GM23338 (cell line): ENCODE measurements around the gene MOSMO. TPM values are rescaled to one million over a fixed set of nuclear protein-coding genes. Genes with fewer than 3 reads are reported as not detected.

Experiments
- ATAC-seq: fragments of 200-7000 bp; cut with Tn5 transposase; 3 replicates; pipeline ENCODE4 v1.9.1; 2020
- DNase-seq: peaks from one replicate; pipeline ENCODE4 v3.0.0-alpha.2; 2015; ENCODE audit warnings: low spot score
- H2AFZ ChIP-seq: fragments of 200-600 bp; sonication (generic); 2 replicates; pipeline ENCODE4 v1.8.0; 2016; ENCODE audit warnings: antibody characterized with exemption, mild to moderate bottlenecking, moderate library complexity
- H3F3A ChIP-seq: fragments of 200-600 bp; sonication (generic); replicated peaks from 2 replicates; pipeline ENCODE4 v1.8.0; 2017; ENCODE audit warnings: antibody characterized with exemption, mixed run types, low read depth
- H3K27ac ChIP-seq: fragments of 200-600 bp; sonication (generic); 2 replicates; pipeline ENCODE4 v1.6.1; 2016; ENCODE audit warnings: low read depth
- H3K27me3 ChIP-seq: fragments of 200-600 bp; sonication (generic); 2 replicates; pipeline ENCODE4 v1.8.0; 2016; ENCODE audit warnings: mild to moderate bottlenecking, mixed run types, moderate library complexity; ENCODE audit not compliant: insufficient read depth
- H3K36me3 ChIP-seq: fragments of 200-600 bp; sonication (generic); 2 replicates; pipeline ENCODE4 v1.8.0; 2016; ENCODE audit warnings: mild to moderate bottlenecking; ENCODE audit not compliant: insufficient read depth
- H3K4me1 ChIP-seq: fragments of 200-600 bp; sonication (generic); 2 replicates; pipeline ENCODE4 v1.8.0; 2016; ENCODE audit warnings: mild to moderate bottlenecking, moderate library complexity; ENCODE audit not compliant: insufficient read depth
- H3K4me2 ChIP-seq: fragments of 200-600 bp; sonication (generic); 2 replicates; pipeline ENCODE4 v1.7.1; 2017; ENCODE audit warnings: mixed run types
- H3K4me3 ChIP-seq: fragments of 200-600 bp; sonication (generic); 2 replicates; pipeline ENCODE4 v1.6.1; 2016; ENCODE audit warnings: mixed run types
- H3K79me2 ChIP-seq: fragments of 200-600 bp; sonication (generic); replicated peaks from 2 replicates; pipeline ENCODE4 v1.8.0; 2017; ENCODE audit warnings: mild to moderate bottlenecking; ENCODE audit not compliant: insufficient read depth
- H3K9me2 ChIP-seq: fragments of 200-600 bp; sonication (generic); 2 replicates; pipeline ENCODE4 v1.8.0; 2017; ENCODE audit not compliant: insufficient read depth
- H4K20me1 ChIP-seq: fragments of 200-600 bp; sonication (generic); replicated peaks from 2 replicates; pipeline ENCODE4 v1.8.0; 2017; ENCODE audit warnings: mild to moderate bottlenecking; ENCODE audit not compliant: insufficient read depth
- H3K27ac Mint-ChIP-seq: 2 replicates; pipeline ENCODE4 v1.8.0; 2020; ENCODE audit warnings: inconsistent platforms, mild to moderate bottlenecking, moderate library complexity, mixed read lengths
- H3K27me3 Mint-ChIP-seq: 3 replicates; pipeline ENCODE4 v1.8.0; 2022; ENCODE audit warnings: low read depth, mild to moderate bottlenecking, moderate library complexity, mixed read lengths, inconsistent platforms; ENCODE audit not compliant: insufficient read depth, poor library complexity
- H3K36me3 Mint-ChIP-seq: 3 replicates; pipeline ENCODE4 v1.8.0; 2021; ENCODE audit warnings: low read depth, mild to moderate bottlenecking, inconsistent platforms, moderate library complexity, mixed read lengths
- H3K4me1 Mint-ChIP-seq: 3 replicates; pipeline ENCODE4 v1.8.0; 2020; ENCODE audit warnings: mild to moderate bottlenecking, inconsistent platforms, mixed read lengths
- H3K4me3 Mint-ChIP-seq: 3 replicates; pipeline ENCODE4 v1.8.0; 2021; ENCODE audit warnings: moderate library complexity, mild to moderate bottlenecking, inconsistent platforms, mixed read lengths
- H3K9me3 Mint-ChIP-seq: 3 replicates; pipeline ENCODE4 v1.8.0; 2020; ENCODE audit warnings: moderate library complexity, mild to moderate bottlenecking, inconsistent platforms, mixed read lengths
- CTCF ChIP-seq, 2 experiments: fragments of 200-600 bp in 1 of 2; sonication (generic) in 1 of 2; conservative IDR thresholded peaks; 2 replicates each; pipeline versions ENCODE4 v1.5.1 to v1.6.1; 2016 to 2017; ENCODE audit warnings: antibody characterized with exemption in 2 of 2, low read depth in 2 of 2, mild to moderate bottlenecking in 2 of 2, moderate library complexity in 1 of 2
- POLR2AphosphoS5 ChIP-seq: IDR thresholded peaks from 2 replicates; pipeline ENCODE4 v1.6.1; 2016; ENCODE audit warnings: antibody characterized with exemption, low read depth
- REST ChIP-seq: IDR thresholded peaks from one replicate; pipeline ENCODE4 v1.6.1; 2018; ENCODE audit warnings: antibody characterized with exemption; ENCODE audit not compliant: unreplicated experiment
- ZNF462 ChIP-seq: fragments of 250-450 bp; sonication (Bioruptor Pico); IDR thresholded peaks from 2 replicates; pipeline ENCODE4 v1.5.0; 2020; ENCODE audit warnings: mild to moderate bottlenecking, moderate library complexity
- polyA plus RNA-seq: library from polyadenylated mRNA; unstranded; fragments of >200 nt; fragmentation: Nextera tagmentation; extraction: Ambion mirVana; gene quantifications from 2 replicates; pipeline ENCODE4 v1.2.1, GENCODE V29; 2016
- total RNA-seq: library from RNA; depleted of rRNA; stranded (reverse); fragments of >200 nt; shearing (Covaris generic); gene quantifications from 2 replicates; pipeline ENCODE4 v1.2.3, GENCODE V29; 2014

MOSMO gene
- total and polyA plus RNA-seq, 2 experiments from 2014 or later = 8.7 to 19.2 TPM

- Histone ChIP-seq H3K4me2 (no peak overlapping the region), H2AFZ (no peak overlapping the region), H4K20me1 (0 out of 2 replicates have a peak, but pooled peaks cover 7% of the 10 kb centered on the region), H3K9me2 (no peaks in the 10 kb centered on the region), H3K4me3 (no peak overlapping the region), H3K36me3 (peaks cover 31% of the 10 kb centered on the region), H3K79me2 (no peaks in the 10 kb centered on the region), H3K4me1 (peaks cover 8% of the 10 kb centered on the region), H3K27me3 (no peaks in the 10 kb centered on the region), H3K27ac (peak overlapping the region; percentile 69; the same call in 1 of the 2 replicates), H3F3A (no peaks in the 10 kb centered on the region)
- Mint-ChIP-seq H3K4me3 (no peak overlapping the region), H3K4me1 (peaks cover 11% of the 10 kb centered on the region), H3K27me3 (peaks cover 4% of the 10 kb centered on the region), H3K9me3 (no peaks in the 10 kb centered on the region), H3K36me3 (peaks cover 35% of the 10 kb centered on the region), H3K27ac (no peak overlapping the region)
- ATAC-seq (no peak), DNase-seq (no peak)
- TF ChIP-seq POLR2AphosphoS5 = no peak
- TF ChIP-seq ZNF462 (CRISPR knock-in tag) = no peak
- TF ChIP-seq CTCF (conservative IDR thresholded peaks at IDR 0.05; ENCODE audit: low read depth in 2 of 2) = no peak
- no peak for TF ChIP-seq REST
These were observed 22.4 kb upstream of the MOSMO start for GRCh38 chr16:21985524-21985923.
